Measurements from ENCODE around the gene GLI3.
"Not testable (repeated sequence)": the region's sequence is repeated elsewhere in the genome, so short reads cannot be mapped to it uniquely, and the experiment has no call there.

GLI3 gene

DNA sequence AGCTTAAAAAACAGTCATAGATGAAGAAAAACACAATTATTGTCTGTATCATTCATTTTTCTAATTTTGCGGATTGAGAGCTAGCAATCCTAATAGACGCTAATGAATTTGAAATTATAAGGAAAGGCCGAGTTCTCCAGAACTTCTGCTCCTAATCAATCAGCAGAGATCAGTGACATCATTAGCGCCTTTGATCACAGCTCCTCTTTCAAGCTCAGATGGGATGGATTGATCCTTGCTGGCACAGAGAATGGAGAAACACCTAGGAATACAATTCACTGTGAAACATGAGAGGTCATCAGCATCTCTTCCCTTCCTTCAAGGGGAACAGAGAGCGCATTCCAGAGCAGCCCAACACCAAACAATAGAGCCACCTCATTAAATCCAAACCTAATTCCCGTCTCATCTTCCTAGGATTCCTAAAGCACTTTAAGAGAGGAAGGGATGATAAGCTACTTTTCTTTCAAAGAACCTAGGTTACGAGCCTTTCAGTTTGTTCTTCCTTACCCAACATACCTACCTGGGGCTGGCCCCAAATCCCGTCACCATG lies 24.4 kb downstream of the GLI3 start:
- DNase-seq (ENCODE audit: low read depth), result no peak

DNA sequence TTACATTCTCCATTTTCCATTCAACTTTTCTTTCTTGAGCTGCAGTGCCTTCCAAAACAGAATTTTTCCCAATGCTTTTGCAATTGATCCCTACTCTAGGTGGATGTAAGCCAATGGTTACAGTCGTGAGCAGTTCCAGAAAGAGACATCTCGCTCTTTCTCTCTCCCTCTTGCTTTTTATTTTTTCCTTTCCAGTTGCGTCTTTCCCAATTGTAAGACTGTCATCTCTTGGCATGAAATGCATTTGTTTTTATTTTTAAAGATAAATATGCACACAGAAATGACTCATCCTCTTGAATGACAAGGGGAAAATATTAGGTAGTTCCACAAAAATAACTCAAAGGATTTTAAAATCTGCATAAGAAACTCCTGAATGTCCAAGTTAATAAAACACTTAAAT lies 25.1 kb downstream of the GLI3 start:
- DNase-seq (ENCODE audit: low read depth), result no peak

DNA sequence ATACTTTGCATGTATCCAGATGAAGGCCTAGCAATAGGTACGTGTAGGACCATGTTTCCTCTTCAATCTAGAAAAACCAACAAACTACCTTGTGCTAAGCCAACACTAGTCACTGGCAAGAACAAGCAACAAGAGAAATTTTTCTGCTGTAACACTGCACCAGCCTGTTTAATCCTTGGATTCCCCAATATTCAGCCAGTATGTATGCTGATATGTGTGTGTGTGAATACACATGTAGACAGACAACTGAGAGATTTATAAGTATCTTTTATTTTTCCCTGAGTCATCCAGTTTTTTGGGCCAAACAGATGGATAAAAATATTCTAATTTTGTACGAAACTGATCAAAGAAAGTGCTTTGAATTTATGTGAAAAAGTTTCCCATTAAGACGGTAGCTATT lies 26.2 kb downstream of the GLI3 start:
- no peak for DNase-seq (ENCODE audit: low read depth)

DNA sequence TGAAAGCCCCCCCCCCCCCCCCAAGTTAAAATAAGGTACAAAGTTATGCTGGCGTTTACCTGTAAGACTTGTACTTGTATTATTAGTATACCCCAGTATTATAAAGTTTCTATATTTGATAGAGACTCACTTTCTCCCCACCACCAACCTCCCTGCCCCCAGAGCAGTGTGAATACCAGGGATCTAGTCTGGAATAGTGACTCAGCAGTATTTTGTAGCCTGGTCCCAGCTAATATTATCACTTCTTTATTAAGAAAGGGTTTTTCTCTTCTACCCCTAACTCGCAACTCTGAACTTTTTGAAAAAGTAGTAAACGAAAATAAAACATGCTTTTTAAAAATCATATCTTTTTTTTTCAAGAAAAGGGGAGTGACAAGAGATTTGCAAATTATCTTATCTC lies 26.7 kb downstream of the GLI3 start:
- DNase-seq (ENCODE audit: low read depth), result no peak

DNA sequence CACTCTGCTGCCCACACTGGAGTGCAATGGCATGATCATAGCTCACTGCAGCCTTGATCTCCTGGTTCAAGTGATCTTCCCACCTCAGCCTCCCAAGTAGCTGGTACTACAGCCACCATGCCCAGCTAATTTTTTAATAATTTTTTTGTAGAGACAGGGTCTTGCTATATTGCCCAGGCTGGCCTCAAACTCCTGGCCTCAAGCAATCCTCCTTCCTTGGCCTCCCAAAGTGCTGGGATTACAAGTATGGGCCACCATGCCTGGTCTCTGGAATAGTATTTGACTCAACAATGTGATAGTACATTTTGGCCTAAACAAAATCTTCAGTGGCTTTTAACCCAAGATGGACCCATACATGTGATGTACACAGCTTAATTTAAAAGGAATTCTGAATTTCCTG lies 27.9 kb downstream of the GLI3 start:
- DNase-seq (ENCODE audit: low read depth), result not testable (repeated sequence)

DNA sequence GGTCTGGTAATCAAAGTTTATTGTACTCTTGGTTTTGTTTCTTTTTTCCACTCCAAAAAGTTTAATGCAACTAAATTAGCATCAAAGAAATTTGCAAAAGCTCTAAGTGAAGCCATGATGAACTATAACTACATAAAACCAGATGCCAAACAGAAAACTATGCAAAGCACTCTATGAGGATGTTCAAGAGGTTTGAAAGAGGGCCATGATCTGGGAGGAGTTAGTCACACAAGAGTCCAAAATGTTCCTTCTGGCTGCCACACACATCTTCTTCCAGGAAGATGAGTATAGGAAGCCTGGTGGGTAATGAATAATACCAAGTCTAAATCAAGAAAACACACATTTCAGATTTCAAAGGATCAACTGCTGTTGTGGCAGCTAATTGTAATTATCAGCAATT lies 28.4 kb downstream of the GLI3 start:
- DNase-seq (ENCODE audit: low read depth), result no peak

DNA sequence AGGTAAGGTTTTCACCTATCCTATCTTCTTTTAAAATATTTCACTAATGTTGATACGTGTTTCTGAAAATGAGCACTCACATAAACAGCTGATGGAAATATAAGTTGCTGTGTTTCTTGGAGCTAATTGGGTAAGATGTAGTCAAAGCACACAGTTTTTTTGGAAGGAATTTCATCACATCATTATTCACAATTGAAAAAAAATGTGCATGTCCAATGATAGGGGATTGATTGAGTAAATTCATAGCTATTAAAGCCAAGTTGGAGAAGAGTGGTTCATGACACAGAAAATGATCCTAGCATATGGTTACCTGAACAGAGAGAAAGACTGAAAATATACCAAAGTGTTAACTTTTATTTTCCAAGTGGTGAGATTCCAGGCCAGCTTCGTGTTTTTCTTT lies 29.6 kb downstream of the GLI3 start:
- no peak for DNase-seq (ENCODE audit: low read depth)

DNA sequence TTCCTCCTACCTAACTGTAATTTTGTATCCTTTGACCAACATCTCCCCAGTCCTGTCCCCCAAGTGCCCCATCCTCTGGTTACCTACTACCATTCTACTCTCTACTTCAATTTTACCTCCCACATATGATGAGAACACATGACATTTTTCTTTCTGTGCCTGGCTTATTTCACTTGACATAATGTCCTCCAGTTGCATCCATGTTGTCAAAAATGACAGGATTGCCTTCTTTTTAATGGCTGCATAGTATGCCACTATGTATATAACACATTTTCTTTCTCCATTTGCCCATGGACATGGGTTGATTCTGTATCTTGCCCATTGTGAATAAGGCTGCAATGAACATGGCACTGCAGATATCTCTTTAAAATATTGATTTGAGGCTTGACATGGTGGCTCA lies 33.7 kb downstream of the GLI3 start:
- no peak for DNase-seq (ENCODE audit: low read depth)

DNA sequence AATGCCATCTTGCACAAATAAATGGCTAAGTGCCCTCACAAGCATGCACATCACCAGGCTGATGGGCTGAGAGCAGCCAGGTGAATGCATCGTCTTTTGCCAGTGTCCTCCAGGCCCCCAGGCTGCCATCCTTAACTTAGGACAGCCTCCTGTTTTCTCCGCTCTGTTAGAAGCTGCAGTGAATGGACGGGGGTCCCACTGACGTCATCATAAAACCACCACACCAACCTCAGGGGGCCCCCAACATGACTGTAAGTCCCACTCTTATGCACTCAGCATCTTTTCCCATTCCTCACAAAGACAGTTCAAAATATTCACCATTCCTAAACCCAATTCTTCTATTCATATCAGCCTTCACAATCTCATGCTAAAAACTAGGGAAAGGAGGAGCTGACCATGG lies 34.4 kb downstream of the GLI3 start:
- no peak for DNase-seq (ENCODE audit: low read depth)

DNA sequence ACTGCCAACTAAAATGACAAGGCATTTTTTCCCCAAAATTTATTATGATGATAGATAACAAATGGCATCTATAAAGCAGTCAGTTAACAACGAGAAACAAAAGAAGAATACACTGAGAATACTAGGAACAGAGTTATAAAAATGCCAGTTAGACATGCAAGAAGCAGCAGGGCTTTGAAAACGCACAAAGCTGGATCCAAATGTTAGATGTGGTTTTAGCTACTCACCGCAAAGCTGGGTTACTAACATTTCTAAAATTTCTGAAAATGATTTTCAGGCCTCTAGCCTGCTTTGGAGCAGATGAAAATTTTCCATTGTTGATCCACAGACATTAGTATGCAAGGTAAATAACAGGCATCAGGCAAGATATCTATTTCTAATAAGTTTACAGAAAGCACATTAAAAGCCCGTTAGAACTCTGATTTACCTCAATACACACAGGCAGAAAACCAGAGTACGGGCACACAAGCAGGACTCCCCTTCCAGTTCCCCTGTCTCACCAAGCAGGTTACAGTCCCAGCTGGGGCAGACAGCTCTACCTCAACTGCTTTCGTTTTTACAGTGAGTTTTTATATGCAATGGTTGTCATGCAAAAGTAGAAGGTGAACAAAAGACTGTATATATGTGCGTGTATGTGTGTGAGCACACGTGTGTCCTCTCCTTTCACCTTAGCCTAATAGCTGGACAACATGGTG lies 37.9 kb downstream of the GLI3 start:
- no peak for DNase-seq (ENCODE audit: low read depth)

DNA sequence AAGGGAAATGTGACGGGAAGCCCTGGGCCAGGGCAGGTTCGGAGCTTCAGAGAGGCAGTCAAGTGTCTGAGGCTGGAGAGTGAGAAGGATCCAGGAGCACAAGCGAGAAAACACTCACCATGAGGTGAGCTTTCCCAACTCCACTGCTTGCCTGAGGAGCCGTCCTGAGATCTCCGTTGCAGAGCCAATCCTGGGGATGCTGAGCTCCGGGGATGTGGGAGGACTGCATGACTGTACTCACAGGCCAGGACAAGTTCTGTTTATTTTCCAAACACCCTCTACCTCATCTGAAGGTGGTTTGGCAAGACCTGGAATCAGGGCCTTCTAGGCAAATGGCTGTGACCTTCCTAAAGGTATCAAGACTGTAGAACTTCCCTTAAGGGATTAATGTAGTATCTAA lies 38.7 kb downstream of the GLI3 start:
- no peak for DNase-seq (ENCODE audit: low read depth)

DNA sequence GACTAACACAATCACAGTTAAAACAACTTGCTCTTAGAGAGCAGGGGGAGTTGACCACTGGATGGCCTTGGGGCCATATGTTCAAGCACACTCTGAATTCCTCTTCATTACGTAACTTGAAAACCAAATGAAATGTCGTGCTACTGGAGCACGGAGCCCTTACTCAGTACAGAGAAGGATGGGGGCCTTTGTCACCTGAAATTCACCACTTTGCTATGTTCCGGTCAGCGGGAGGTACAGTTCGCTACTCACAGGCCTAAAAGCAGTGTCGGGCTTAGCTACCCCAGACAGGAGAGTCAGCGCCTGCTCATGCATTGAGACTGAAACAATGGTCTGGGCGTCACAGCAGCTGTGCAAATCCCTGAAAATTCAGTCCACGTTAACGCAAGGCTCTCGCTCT lies 39.6 kb downstream of the GLI3 start:
- DNase-seq (ENCODE audit: low read depth), result no peak

DNA sequence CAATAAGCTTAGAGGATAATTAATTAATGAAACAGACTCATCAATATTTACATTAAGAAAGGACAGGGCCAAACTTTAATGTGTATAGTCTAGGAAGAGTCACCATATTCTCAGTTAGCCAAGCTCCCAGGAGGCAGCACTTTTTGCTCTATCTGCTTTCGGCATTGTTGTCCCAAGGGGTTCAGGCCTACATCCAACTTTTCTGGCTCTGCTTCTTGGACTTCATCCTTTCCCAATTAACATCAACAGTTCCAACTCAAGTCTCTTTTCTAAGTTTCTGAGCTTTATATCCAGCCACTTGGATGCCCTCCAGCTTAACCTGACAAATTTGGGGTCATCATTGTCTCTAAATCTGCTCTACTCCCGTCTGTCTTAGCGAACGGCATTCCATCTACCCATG lies 42.8 kb downstream of the GLI3 start:
- DNase-seq (ENCODE audit: low read depth), result no peak

DNA sequence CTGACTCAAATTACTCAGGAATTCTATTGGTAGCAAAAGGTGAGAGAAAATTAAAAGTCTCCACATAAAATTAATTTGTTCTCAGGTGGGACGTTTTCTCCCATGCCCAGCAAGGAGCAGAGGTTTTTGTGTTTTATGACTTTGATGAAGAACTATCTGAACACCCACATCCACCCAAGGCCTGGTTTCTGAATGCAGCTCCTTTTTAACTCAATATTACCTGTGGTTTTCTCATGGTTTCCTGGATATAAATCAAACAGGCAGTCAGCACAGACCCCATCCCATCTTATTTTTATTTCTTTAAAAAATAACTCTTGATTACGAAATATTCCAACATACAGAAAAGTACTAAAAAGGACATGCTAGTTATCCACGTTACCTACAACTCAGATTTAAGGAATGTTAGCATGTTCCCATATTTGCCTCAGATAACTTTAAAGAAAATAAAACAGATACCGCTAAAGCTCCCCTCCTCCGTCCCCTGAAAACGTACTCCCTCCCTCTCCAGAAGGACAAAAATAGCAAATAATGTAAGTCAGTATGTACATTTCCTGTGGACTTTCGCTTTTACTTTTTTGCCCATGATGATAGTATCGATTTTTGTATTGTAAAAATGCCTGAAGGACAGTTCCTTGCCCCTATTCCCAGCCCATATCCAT lies 43.4 kb downstream of the GLI3 start:
- no peak for DNase-seq (ENCODE audit: low read depth)

DNA sequence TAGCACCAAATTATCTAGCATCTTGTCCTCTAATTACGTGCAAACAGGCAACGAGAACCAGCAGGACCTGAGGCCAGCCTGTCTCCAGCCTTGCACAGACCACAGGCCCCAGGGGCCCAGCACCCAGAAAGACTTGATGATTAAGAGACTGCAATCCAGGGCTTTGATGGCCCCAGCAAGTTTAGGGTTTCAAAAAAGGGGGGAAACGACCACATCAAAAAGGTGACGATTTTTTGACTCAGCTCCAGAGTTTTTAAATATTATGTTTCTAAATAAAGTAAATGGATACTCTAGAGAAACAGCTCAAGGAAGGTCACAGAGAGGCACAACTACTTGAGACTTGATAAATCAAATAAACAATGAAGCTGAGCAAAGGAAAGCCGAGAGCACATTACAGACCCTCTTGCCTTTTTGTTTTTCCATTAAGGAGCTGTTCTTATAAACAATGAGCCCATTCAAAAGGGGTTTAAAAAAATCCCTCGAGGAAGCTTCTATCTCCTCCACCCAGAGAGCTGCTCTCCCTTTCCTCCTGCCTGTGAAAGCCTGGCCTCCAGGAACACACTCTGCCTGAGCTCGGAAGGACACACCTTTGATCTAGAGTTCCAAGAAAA lies 44.1 kb downstream of the GLI3 start:
- DNase-seq (ENCODE audit: low read depth), result no peak

DNA sequence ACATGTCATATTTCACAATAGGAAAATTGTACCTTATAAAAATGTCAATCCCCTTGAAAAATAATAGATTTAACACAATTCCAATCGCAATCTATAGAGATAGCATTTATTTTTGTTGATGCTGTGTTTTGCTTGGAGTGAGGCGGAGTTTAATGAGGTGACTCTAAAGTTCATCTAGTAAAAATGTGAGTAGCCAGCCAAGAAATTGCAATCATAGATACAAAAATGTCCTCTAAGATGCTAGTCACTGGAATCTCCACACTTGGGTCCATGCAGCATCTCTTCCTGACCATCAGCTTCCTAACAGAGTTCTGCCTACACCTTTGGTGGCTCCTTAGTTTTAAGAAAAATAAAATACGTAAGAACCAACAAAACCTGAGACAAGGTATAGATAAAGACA lies 44.9 kb downstream of the GLI3 start:
- no peak for DNase-seq (ENCODE audit: low read depth)

DNA sequence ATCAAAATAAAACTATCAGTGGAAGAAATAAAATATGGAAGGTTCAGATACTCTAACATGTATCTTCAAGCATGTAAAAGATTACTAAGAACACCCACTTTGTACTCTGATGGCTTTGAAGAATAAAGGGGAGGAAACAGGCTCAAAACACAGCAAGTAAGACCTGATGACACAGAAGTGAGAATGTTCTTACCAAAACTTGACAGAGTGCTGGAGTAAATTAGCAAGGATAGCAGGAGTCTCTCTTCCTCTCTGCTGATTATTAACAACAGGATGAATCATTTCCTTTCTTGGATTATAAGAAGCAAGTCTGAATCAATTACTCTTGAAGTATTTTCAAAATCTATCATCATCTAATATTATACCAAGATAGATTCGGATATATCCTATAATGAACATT lies 47.5 kb downstream of the GLI3 start:
- no peak for DNase-seq (ENCODE audit: low read depth)

DNA sequence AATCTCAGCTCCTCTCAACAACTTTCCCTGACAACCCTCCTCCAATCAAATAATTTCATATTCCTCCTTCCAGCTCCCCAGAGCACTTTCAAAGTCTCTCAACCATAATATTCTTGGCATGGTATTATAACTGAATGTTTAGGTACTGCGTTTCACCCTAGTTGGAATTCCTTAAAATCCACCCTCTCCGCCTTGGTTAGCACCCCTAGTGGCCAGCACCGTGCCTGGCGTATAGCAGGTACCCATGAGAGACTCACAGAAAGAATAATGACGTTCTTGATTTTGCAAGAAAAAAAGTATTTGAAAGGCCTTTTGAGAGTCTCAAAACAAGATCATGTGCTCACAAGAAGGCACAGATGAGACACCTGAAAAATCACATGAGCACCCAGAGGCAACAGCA lies 50.9 kb downstream of the GLI3 start:
- DNase-seq (ENCODE audit: low read depth), result no peak

DNA sequence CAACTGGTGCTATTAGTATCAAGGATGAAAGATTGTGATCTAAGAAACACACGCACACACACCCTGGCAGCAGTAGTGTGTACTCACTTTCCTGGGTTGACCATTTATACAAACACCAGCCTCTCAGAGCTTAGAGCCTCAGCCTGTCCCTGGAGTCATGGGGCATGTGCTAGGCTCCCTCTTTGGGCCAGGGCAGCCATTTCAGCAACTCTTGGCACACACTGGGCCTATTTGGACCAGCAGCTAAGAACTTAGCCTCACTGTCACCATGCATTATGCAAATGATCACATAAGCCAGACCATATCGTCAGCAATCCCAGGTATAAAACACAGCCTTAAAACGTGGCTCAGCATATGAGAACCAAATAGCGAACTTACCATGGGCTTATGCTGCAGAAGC lies 51.3 kb downstream of the GLI3 start:
- no peak for DNase-seq (ENCODE audit: low read depth)

DNA sequence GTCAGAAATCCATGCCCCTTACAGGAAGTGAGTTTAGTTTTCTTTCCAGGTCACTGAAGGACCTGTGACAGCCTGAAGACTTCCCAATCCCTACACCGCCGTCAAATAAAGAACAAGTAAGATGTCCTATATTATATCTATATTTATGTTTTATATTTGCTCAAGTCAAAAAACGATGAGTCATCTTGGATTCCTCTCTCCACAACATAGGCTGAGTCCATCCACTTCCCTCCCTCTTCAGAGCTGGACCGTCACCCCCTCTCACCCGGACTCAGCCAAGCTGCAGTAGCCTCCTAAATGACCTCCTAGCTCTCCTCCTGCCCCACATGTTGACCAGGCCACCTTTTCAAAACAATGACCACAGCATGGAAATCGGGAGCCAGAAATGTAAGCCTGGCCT lies 53.5 kb downstream of the GLI3 start:
- no peak for DNase-seq (ENCODE audit: low read depth)

DNA sequence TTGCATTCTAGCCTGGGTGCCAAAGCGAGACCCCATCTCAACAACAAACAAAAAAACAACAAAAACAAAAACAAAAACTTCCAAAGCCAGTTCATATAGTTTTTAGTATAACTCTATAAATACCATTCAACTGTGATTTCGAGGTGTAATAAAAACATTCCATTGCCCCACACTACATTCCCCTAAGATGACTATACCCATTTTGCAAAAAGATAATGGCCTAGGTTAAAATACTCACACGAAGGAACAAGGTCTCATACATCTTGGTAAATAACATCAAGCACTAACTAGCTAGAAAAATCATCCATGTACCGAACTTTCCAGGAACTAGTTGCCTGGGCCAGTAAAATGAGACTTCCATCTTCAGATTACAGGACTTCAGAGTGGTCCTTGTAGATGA lies 55.4 kb downstream of the GLI3 start:
- no peak for DNase-seq (ENCODE audit: low read depth)

DNA sequence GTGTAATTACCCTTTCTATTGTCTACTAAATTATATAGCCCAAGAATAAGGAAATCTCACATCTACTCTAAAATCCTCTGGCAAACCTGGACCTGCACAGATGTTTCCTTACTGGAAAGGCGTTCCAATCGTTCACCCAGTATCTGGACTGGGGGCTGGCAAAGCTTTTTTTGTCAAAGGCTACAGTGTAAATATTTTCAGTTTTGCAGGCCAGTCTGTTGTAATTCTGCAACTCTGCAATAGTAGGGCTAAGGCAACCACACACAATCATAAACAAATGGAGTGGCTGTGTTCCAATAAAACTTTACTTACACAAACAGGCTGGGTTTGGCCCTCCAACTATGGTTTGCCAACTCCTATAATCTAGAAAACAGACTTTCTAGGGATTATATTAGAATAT lies 56.2 kb downstream of the GLI3 start:
- DNase-seq (ENCODE audit: low read depth), result no peak

DNA sequence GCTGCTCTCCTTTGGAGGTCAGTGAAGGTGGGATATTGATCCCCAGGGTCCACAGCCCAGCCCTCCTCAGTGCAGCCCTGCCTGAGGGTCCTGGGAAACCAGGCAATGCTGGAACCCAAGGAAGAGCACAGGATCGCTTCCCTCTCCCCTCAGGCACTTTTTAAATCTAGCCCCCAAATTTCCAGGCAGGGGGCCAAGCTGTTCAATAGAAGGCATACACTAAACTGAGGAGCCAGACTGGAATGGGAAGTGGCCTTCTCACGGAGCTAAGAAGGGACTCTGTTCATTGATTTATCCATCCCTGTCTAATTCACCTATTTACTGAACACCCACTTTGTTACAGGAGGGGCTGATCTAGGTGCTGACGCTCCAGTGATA lies 60.3 kb downstream of the GLI3 start:
- no peak for DNase-seq (ENCODE audit: low read depth)

All from activated T-helper 1 cell treated with Interleukin-2 at 50 U/mL for 16 hours (primary cell).